H1 (cell line): ENCODE results near the gene EZH2. TPM values are rescaled to one million over a fixed set of nuclear protein-coding genes. Genes with fewer than 3 reads are reported as not detected.

Experiments used
- CHD2 ChIP-seq: IDR thresholded peaks from 2 replicates; pipeline ENCODE4 v1.6.1; 2012; ENCODE audit warnings: low read length, improper control_type of control experiment
- polyA plus RNA-seq, 7 experiments: library from polyadenylated mRNA; depleted of rRNA in 3 of 7; stranded (reverse) in 5 of 7; unstranded in 2 of 7; fragments of >200 nt in 5 of 7; fragments of 200-250 nt in 2 of 7; gene quantifications; 1 replicate in 5 of 7; 2 replicates in 1 of 7; 4 replicates in 1 of 7; pipeline versions ENCODE4 v1.2.1 to v1.2.3, GENCODE V29; 2011 to 2013; ENCODE audit warnings: missing spikeins in 2 of 7, mixed read lengths in 2 of 7
- total RNA-seq: library from RNA; stranded (reverse); fragmentation: NEBNext Ultra II Directional; extraction: Animal tissue kit (Norgen Biotek cat#: 25700); gene quantifications from 2 replicates; pipeline ENCODE4 v1.2.1, GENCODE V29; 2021

EZH2 gene
- total and polyA plus RNA-seq, 2 of the 8 experiments (the other 6 are each of a cell fraction or from before 2014, with no cell fraction given), result 28.9 to 49.0 TPM

GRCh38 chr7:148824864-148825263 lies 59.2 kb downstream of the EZH2 start (continued):
- no peak for TF ChIP-seq CHD2
